ENCODE results near the gene LSMEM2. TPM values are rescaled to one million over a fixed set of nuclear protein-coding genes. Genes with fewer than 3 reads are reported as not detected.
A peak's percentile ranks its signal among the peaks of the same experiment; 100 is the strongest.

The LSMEM2 gene
- total and polyA plus RNA-seq, 4 experiments from 2014 or later, result 0.20 TPM; not detected in 3

DNA sequence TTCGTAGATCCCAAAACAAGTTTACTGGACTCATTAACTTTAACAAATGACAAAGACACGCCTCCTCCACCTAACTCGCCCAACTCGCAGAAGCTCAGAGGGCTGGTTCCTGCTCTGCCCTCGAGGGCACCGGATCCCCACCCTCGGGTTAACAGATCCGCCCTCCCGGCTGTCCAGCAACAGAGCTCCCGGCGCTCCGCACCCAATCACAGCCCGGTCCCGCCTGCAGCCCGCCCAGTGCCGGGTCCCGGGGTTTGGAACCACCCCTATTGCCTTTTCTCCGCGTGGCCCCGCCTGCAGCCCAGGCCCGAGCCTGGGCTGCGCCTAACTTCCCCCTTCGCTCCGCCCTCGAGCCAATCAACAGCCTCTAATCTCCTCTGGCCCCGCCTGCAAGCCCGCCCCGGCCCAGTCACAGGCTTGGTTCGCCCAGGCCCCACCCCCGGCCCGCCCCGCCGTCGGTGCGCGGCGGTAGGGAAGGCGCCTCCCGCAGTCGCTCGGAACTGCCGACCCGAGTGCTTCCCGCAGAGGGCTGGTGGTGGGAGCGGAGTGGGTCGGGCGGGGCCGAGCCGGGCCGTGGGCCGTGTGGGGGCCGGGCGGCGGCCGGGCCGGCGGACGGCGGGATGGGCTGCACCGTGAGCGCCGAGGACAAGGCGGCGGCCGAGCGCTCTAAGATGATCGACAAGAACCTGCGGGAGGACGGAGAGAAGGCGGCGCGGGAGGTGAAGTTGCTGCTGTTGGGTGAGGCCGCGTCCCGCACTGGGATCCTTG is 43.0 kb upstream of the LSMEM2 start, which contains the start of gene GNAI2:
TSS of gene GNAI2 (plus strand) at position 489 of the 768 bp plus-strand sequence. CDS start at position 621, 132 bp downstream.
- Mint-ChIP-seq H3K27ac (peak within 1 kb of the TSS; percentile 91 to 97 (median 94)), H3K9me3 (no peaks in the 10 kb centered on the region), H3K36me3 (peaks cover 0 to 30% of the 10 kb centered on the region in 2 donors), H3K4me3 (peak within 1 kb of the TSS; percentile 96 to 99 (median 98)), H3K27me3 (no peaks in the 10 kb centered on the region), H3K4me1 (peaks cover 20 to 58% (median 35%) of the 10 kb centered on the region in 4 donors)
- no peaks in the 10 kb centered on the region for H3K27me3 ChIP-seq (ENCODE audit: insufficient read depth, low read length)
- POLR2A ChIA-PET (ENCODE audit: partially characterized antibody), result interaction anchor here (0.7 to 4.3 kb wide), 18 partner anchors 9 to 1115 kb away, joined by 3 to 70 read pairs (median 4); partner anchors contain the start of genes HYAL3, IFRD2, NAA80 and RASSF1
- peak within 1 kb of the TSS; percentile 76 for H3K27ac ChIP-seq (ENCODE audit: low read depth, low read length)
- intact Hi-C loops (cut with micrococcal nuclease), result loop anchor here (1.0 to 5.0 kb wide), 3 partner anchors 56 to 1736 kb away; partner anchors contain the start of genes ABHD14B and IFRD2
- peaks cover 40% of the 10 kb centered on the region for H3K4me1 ChIP-seq (ENCODE audit: insufficient read depth, low read length)
- peak within 1 kb of the TSS; percentile 75 to 94 for H3K4me3 ChIP-seq (ENCODE audit: low read length in 2 of 2)
- CTCF ChIA-PET (ENCODE audit: partially characterized antibody), result interaction anchor here (0.9 to 10.2 kb wide), 8 partner anchors 9 to 63 kb away, joined by 4 to 127 read pairs (median 5); partner anchors contain the start of genes HYAL3 and NAA80
- no peaks in the 10 kb centered on the region for H3K9me3 ChIP-seq (ENCODE audit: control insufficient read depth in 1 of 2, low read length in 2 of 2)
- peaks cover 12% of the 10 kb centered on the region for H3K36me3 ChIP-seq (ENCODE audit: insufficient read depth, low read length)
- peak; percentile 99 for DNase-seq

GRCh38 chr3:50236484-50237132 is 42.3 kb upstream of the LSMEM2 start:
- Histone ChIP-seq H3K36me3 (ENCODE audit: insufficient read depth, low read length) (peaks cover 12% of the 10 kb centered on the region), H3K27me3 (ENCODE audit: insufficient read depth, low read length) (no peaks in the 10 kb centered on the region), H3K4me1 (ENCODE audit: insufficient read depth, low read length) (peaks cover 47% of the 10 kb centered on the region), H3K4me3 (ENCODE audit: low read length in 2 of 2) (peak overlapping the region; percentile 75 to 94), H3K27ac (ENCODE audit: low read depth, low read length) (peak overlapping the region; percentile 76), H3K9me3 (ENCODE audit: control insufficient read depth in 1 of 2, low read length in 2 of 2) (no peaks in the 10 kb centered on the region)
- peaks cover 0 to 35% of the 10 kb centered on the region in 2 donors for H3K36me3 Mint-ChIP-seq
- peaks cover 22 to 63% (median 40%) of the 10 kb centered on the region in 4 donors for H3K4me1 Mint-ChIP-seq
- H3K4me3 Mint-ChIP-seq, result peak overlapping the region; percentile 96 to 99 (median 98)
- no peaks in the 10 kb centered on the region for H3K27me3 Mint-ChIP-seq
- ChIA-PET CTCF (ENCODE audit: partially characterized antibody) (interaction anchor here (1.2 to 10.2 kb wide), 4 partner anchors 9 to 63 kb away, joined by 3 to 127 read pairs (median 35); partner anchors contain the start of genes HYAL3 and NAA80), POLR2A (ENCODE audit: partially characterized antibody) (interaction anchor here (0.7 to 4.3 kb wide), 13 partner anchors 9 to 1116 kb away, joined by 3 to 70 read pairs (median 6); partner anchors contain the start of genes CYB561D2, HYAL3, IFRD2 and NAA80)
- no peaks in the 10 kb centered on the region for H3K9me3 Mint-ChIP-seq
- peak overlapping the region; percentile 91 to 97 (median 94) for H3K27ac Mint-ChIP-seq
- no peak for DNase-seq
- intact Hi-C loops (cut with micrococcal nuclease), result loop anchor here (1.0 to 5.0 kb wide), 3 partner anchors 56 to 1736 kb away; partner anchors contain the start of genes ABHD14B and IFRD2

- peak; percentile 36 to 56 (median 40) for DNase-seq
- peak overlapping the region; percentile 76 for H3K27ac ChIP-seq (ENCODE audit: low read depth, low read length)
- peak overlapping the region; percentile 96 to 99 (median 98) for H3K4me3 Mint-ChIP-seq
- peaks cover 12% of the 10 kb centered on the region for H3K36me3 ChIP-seq (ENCODE audit: insufficient read depth, low read length)
- ChIA-PET POLR2A (ENCODE audit: partially characterized antibody) (interaction anchor here (0.9 to 4.3 kb wide), 14 partner anchors 9 to 1116 kb away, joined by 3 to 70 read pairs (median 6); partner anchors contain the start of genes CYB561D2, HYAL3, IFRD2 and NAA80), CTCF (ENCODE audit: partially characterized antibody) (interaction anchor here (1.2 to 10.2 kb wide), 4 partner anchors 9 to 42 kb away, joined by 3 to 127 read pairs (median 34); no protein-coding TSS in a partner anchor)
- H3K4me3 ChIP-seq (ENCODE audit: low read length in 2 of 2), result peak overlapping the region; percentile 75 to 94
- peaks cover 27 to 68% (median 45%) of the 10 kb centered on the region in 4 donors for H3K4me1 Mint-ChIP-seq
- H3K27me3 ChIP-seq (ENCODE audit: insufficient read depth, low read length), result no peaks in the 10 kb centered on the region
- no peaks in the 10 kb centered on the region for H3K9me3 Mint-ChIP-seq
- H3K27ac Mint-ChIP-seq, result peak overlapping the region; percentile 91 to 97 (median 94)
- H3K27me3 Mint-ChIP-seq, result no peaks in the 10 kb centered on the region
- no peaks in the 10 kb centered on the region for H3K9me3 ChIP-seq (ENCODE audit: control insufficient read depth in 1 of 2, low read length in 2 of 2)
- H3K4me1 ChIP-seq (ENCODE audit: insufficient read depth, low read length), result peaks cover 53% of the 10 kb centered on the region
- peaks cover 0 to 35% of the 10 kb centered on the region in 2 donors for H3K36me3 Mint-ChIP-seq
- intact Hi-C loops (cut with micrococcal nuclease), result loop anchor here (5.0 kb wide), 2 partner anchors 100 to 1735 kb away; partner anchors contain the start of gene ABHD14B
These were observed 41.7 kb upstream of the LSMEM2 start for GRCh38 chr3:50237133-50237651.

GRCh38 chr3:50237754-50238548 is 40.9 kb upstream of the LSMEM2 start:
- Mint-ChIP-seq H3K36me3 (peaks cover 0 to 39% of the 10 kb centered on the region in 2 donors), H3K27ac (peak overlapping the region; percentile 91 to 97 (median 94)), H3K27me3 (no peaks in the 10 kb centered on the region), H3K4me3 (peak overlapping the region; percentile 96 to 99 (median 98)), H3K9me3 (no peaks in the 10 kb centered on the region), H3K4me1 (peaks cover 30 to 76% (median 52%) of the 10 kb centered on the region in 4 donors)
- Histone ChIP-seq H3K4me3 (ENCODE audit: low read length in 2 of 2) (peak overlapping the region; percentile 75 to 94), H3K27ac (ENCODE audit: low read depth, low read length) (peak overlapping the region; percentile 76), H3K36me3 (ENCODE audit: insufficient read depth, low read length) (peaks cover 12% of the 10 kb centered on the region), H3K4me1 (ENCODE audit: insufficient read depth, low read length) (peaks cover 61% of the 10 kb centered on the region), H3K27me3 (ENCODE audit: insufficient read depth, low read length) (no peaks in the 10 kb centered on the region), H3K9me3 (ENCODE audit: control insufficient read depth in 1 of 2, low read length in 2 of 2) (no peaks in the 10 kb centered on the region)
- POLR2A ChIA-PET (ENCODE audit: partially characterized antibody), result interaction anchor here (0.9 to 11.2 kb wide), 13 partner anchors 8 to 826 kb away, joined by 3 to 150 read pairs (median 6); partner anchors contain the start of genes C3orf18, CYB561D2, HYAL3 and IFRD2
- DNase-seq, result peak; percentile 83 to 94 (median 86)
- CTCF ChIA-PET (ENCODE audit: partially characterized antibody), result interaction anchor here (1.2 to 10.2 kb wide), 5 partner anchors 8 to 61 kb away, joined by 3 to 127 read pairs (median 4); partner anchors contain the start of genes HYAL3 and NAA80
- intact Hi-C loops (cut with micrococcal nuclease), result loop anchor here (1.0 to 5.0 kb wide), 5 partner anchors 8 to 1734 kb away; partner anchors contain the start of genes ABHD14B, HYAL3 and NAA80

DNA sequence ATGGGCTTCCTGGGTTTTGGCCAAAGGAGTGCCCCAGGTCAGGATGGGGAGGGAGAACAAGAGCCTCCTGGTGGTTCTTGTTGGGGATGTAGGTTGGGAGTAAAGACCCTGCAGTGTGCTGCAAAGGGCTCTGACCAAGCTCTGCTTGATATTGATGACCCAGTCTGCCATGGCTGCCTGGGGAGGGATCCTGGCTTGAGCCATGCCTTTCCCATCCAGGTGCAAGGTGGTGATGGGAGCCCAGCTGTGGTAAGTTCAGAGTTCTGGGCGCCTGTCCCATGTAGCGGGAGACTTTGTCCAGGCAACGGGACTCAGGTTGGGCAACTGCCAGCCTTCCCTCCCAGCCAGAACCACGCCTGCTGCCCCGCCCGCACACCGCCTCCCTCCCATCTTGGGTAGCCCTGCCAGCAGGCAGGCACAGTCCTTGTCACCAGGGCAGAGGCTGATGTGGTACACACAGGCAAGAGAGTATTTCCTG is 40.3 kb upstream of the LSMEM2 start:
- no peak for DNase-seq
- peaks cover 32 to 77% (median 55%) of the 10 kb centered on the region in 4 donors for H3K4me1 Mint-ChIP-seq
- Histone ChIP-seq H3K27me3 (ENCODE audit: insufficient read depth, low read length) (no peaks in the 10 kb centered on the region), H3K9me3 (ENCODE audit: control insufficient read depth in 1 of 2, low read length in 2 of 2) (no peaks in the 10 kb centered on the region), H3K36me3 (ENCODE audit: insufficient read depth, low read length) (peaks cover 12% of the 10 kb centered on the region), H3K4me3 (ENCODE audit: low read length in 2 of 2) (peak overlapping the region; percentile 75 to 94), H3K27ac (ENCODE audit: low read depth, low read length) (peak overlapping the region; percentile 76), H3K4me1 (ENCODE audit: insufficient read depth, low read length) (peaks cover 67% of the 10 kb centered on the region)
- H3K36me3 Mint-ChIP-seq, result peaks cover 0 to 42% of the 10 kb centered on the region in 2 donors
- ChIA-PET POLR2A (ENCODE audit: partially characterized antibody) (interaction anchor here (1.0 to 11.2 kb wide), 6 partner anchors 8 to 329 kb away, joined by 3 to 150 read pairs (median 16); partner anchors contain the start of gene C3orf18), CTCF (ENCODE audit: partially characterized antibody) (interaction anchor here (1.7 to 10.2 kb wide), 4 partner anchors 8 to 60 kb away, joined by 3 to 127 read pairs (median 34); partner anchors contain the start of genes HYAL3 and NAA80)
- no peaks in the 10 kb centered on the region for H3K9me3 Mint-ChIP-seq
- intact Hi-C loops (cut with micrococcal nuclease), result loop anchor here (1.0 to 5.0 kb wide), 5 partner anchors 8 to 1734 kb away; partner anchors contain the start of genes ABHD14B, HYAL3 and NAA80
- H3K27ac Mint-ChIP-seq, result peak overlapping the region; percentile 91 to 97 (median 94)
- no peaks in the 10 kb centered on the region for H3K27me3 Mint-ChIP-seq
- peak overlapping the region; percentile 96 to 99 (median 98) for H3K4me3 Mint-ChIP-seq
